Cardiac fibroblast (primary cell): ENCODE results near the gene SLC25A21.

Experiments
- DNase-seq, 2 donors: peaks; one replicate each; pipeline versions ENCODE4 v3.0.0 to v3.0.0-alpha.2; 2010; ENCODE audit warnings: low read depth in 2 of 2
- H3K4me3 ChIP-seq, 2 donors: replicated peaks in 1 of 2; 1 replicate in 1 of 2; 2 replicates in 1 of 2; pipeline ENCODE4 v1.5.1; 2011; ENCODE audit warnings: low read depth in 2 of 2, low read length in 2 of 2, mild to moderate bottlenecking in 2 of 2, moderate library complexity in 1 of 2
- CTCF ChIP-seq: IDR thresholded peaks from one replicate; pipeline ENCODE4 v1.5.1; 2011; ENCODE audit warnings: low read depth, mild to moderate bottlenecking, low read length, inconsistent platforms

Gene SLC25A21

GRCh38 chr14:37143475-37143874 lies 28.9 kb downstream of the SLC25A21 start:
- TF ChIP-seq CTCF = no peak
- H3K4me3 ChIP-seq = no peak overlapping the region
- DNase-seq = no peak

DNA sequence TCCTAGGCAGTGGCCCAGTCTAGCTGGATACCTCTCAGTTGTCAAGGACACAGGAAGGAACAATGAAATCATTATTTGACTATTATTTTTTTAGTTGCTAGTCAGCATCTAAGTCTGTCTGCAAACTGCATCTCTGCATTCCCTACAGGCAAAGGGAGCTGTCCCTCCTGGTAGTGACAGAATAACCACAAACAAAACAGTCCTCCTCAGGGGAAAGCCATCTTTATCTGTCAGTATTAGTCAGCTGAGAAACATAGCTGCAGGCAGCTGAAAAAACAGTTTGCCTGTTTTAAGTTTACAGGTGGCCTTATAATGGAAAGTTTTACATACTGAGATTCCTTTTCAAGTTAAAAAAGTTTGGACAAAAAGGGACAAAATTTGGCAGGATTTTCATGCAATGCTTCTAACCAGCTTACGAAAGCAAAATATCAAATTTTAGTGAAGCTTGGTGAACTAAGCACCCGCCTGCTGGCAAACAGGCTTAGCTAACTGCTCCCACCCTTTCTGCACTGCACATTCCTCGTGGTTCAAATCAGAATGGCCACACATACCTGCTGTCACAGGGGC lies 29.5 kb downstream of the SLC25A21 start:
- DNase-seq = peak in 1 of 2 donors; percentile 72
- no peak overlapping the region for H3K4me3 ChIP-seq
- TF ChIP-seq CTCF = no peak

DNA sequence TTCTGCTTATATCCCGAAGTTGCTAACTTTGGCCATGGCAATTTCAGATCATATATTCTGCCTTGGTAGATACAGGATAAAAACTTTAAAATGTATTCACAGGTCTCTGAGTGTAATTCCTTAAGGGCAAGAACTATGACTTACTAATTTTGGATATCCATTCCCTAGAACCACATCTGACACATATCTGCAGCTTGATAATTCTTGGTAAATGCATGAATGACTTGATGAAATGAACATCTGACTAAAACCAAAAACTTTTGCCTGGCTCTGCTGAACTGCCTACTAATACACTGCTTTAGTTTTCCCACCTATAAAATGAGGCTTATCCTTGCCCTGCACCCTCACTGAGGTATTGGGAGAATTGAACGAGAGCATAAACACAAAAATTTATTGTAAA lies 32.2 kb downstream of the SLC25A21 start:
- no peak overlapping the region for H3K4me3 ChIP-seq
- TF ChIP-seq CTCF = no peak
- DNase-seq = no peak

- no peak for TF ChIP-seq CTCF
- no peak overlapping the region for H3K4me3 ChIP-seq
- no peak for DNase-seq
Observed at GRCh38 chr14:37139710-37140109, 32.7 kb downstream of the SLC25A21 start.

- DNase-seq = no peak
- H3K4me3 ChIP-seq = no peak overlapping the region
- TF ChIP-seq CTCF = no peak
Observed at GRCh38 chr14:37138898-37139297, 33.5 kb downstream of the SLC25A21 start.

DNA sequence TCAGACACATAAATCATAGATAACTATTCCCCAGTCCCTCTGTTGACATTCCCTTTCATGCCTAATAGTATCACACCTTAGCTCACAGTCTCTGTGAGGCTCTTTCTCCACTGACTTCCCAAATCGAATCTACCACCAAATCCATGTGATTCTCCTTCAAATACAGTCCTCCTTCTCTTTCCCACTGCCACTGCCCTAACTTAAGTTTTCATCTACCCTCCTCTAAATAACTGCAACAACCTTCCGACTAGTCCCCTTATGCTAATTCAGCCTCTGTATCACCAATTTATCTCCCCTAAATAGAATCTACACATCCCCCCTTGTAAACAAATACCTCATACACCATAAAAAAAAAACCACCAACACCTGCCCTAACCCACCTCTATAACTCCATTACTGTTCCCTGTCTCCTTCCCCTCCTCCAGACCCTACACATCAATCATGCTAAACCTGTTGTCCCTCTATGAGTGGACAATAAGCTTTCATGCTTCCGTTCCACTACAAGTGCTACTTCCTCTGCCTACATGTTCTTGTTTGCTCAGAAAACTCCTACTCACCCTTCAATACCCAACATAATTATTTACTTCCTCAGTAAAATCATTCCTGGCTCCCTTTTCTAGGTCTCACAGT lies 39.0 kb downstream of the SLC25A21 start:
- DNase-seq = no peak
- TF ChIP-seq CTCF = no peak
- H3K4me3 ChIP-seq = no peak overlapping the region

- DNase-seq = no peak
- H3K4me3 ChIP-seq = no peak overlapping the region
- no peak for TF ChIP-seq CTCF
Observed at GRCh38 chr14:37131205-37131604, 41.2 kb downstream of the SLC25A21 start.
